Measurements from ENCODE around the gene SWAP70. TPM values are rescaled to one million over a fixed set of nuclear protein-coding genes. Genes with fewer than 3 reads are reported as not detected.
A peak's percentile ranks its signal among the peaks of the same experiment; 100 is the strongest.

SWAP70 gene
- total RNA-seq, 1 experiment from 2014 or later = 8.6 TPM

- Histone ChIP-seq H3K27ac (ENCODE audit: low read length) (no peak overlapping the region), H2AFZ (ENCODE audit: low read length) (no peak overlapping the region), H3K9ac (ENCODE audit: low read length) (no peak overlapping the region), H3K4me3 (ENCODE audit: low read length) (no peak overlapping the region), H3K9me2 (replicated peaks; ENCODE audit: low read length) (no peaks in the 10 kb centered on the region), H3K9me3 (ENCODE audit: low read length) (no peaks in the 10 kb centered on the region), H4K20me1 (ENCODE audit: low read length) (no peaks in the 10 kb centered on the region), H3K36me3 (ENCODE audit: low read depth, low read length) (no peaks in the 10 kb centered on the region), H3K4me1 (ENCODE audit: insufficient read depth, low read length) (peaks cover 42% of the 10 kb centered on the region), H3K27me3 (ENCODE audit: low read length) (no peaks in the 10 kb centered on the region), H3F3A (ENCODE audit: low read length, unreplicated experiment) (no peaks in the 10 kb centered on the region), H3K4me2 (ENCODE audit: low read length) (0 out of 2 replicates have a peak overlapping the region, but pooled peaks have one; percentile 5), H3K79me2 (ENCODE audit: low read length) (no peaks in the 10 kb centered on the region)
- CTCF ChIA-PET = no interaction called here
- no peak for ATAC-seq
- no peak for DNase-seq
- intact Hi-C loops (cut with micrococcal nuclease) = loop anchor here (10.0 kb wide), 1 partner anchor 981 kb away; no protein-coding TSS in a partner anchor
- BruUV-seq (replicated peaks) = no TSS peak
- TF ChIP-seq CTCF (conservative IDR thresholded peaks at IDR 0.05; ENCODE audit: low read depth, low read length) (no peak), EZH2phosphoT487 (IDR thresholded peaks at IDR 0.05; ENCODE audit: borderline replicate concordance, low read length) (no peak), EZH2 (IDR thresholded peaks at IDR 0.05; ENCODE audit: low read length, unreplicated experiment) (no peak)
- POLR2A ChIA-PET (ENCODE audit: unreplicated experiment) = no interaction called here
Observed at GRCh38 chr11:9754010-9754471, 90.2 kb downstream of the SWAP70 start.

GRCh38 chr11:9755561-9756185, 91.8 kb downstream of the SWAP70 start:
- Histone ChIP-seq H3K4me2 (ENCODE audit: low read length) (no peak overlapping the region), H2AFZ (ENCODE audit: low read length) (no peak overlapping the region), H3K79me2 (ENCODE audit: low read length) (no peaks in the 10 kb centered on the region), H3F3A (ENCODE audit: low read length, unreplicated experiment) (no peaks in the 10 kb centered on the region), H3K4me1 (ENCODE audit: insufficient read depth, low read length) (peaks cover 53% of the 10 kb centered on the region), H3K9me2 (replicated peaks; ENCODE audit: low read length) (no peaks in the 10 kb centered on the region), H3K4me3 (ENCODE audit: low read length) (no peak overlapping the region), H3K9ac (ENCODE audit: low read length) (no peak overlapping the region), H3K27me3 (ENCODE audit: low read length) (no peaks in the 10 kb centered on the region), H3K9me3 (ENCODE audit: low read length) (no peaks in the 10 kb centered on the region), H3K27ac (ENCODE audit: low read length) (no peak overlapping the region), H4K20me1 (ENCODE audit: low read length) (no peaks in the 10 kb centered on the region), H3K36me3 (ENCODE audit: low read depth, low read length) (no peaks in the 10 kb centered on the region)
- TF ChIP-seq CTCF (conservative IDR thresholded peaks at IDR 0.05; ENCODE audit: low read depth, low read length) (no peak), EZH2phosphoT487 (IDR thresholded peaks at IDR 0.05; ENCODE audit: borderline replicate concordance, low read length) (no peak)
- DNase-seq (no peak), ATAC-seq (no peak)
- POLR2A ChIA-PET (ENCODE audit: unreplicated experiment) = no interaction called here
- intact Hi-C loops (cut with micrococcal nuclease) = loop anchor here (10.0 kb wide), 1 partner anchor 979 kb away; no protein-coding TSS in a partner anchor
- CTCF ChIA-PET = no interaction called here
- no TSS peak for BruUV-seq (replicated peaks)

- Histone ChIP-seq H3K9ac (ENCODE audit: low read length) (no peak overlapping the region), H4K20me1 (ENCODE audit: low read length) (no peaks in the 10 kb centered on the region), H3K36me3 (ENCODE audit: low read depth, low read length) (no peaks in the 10 kb centered on the region), H3F3A (ENCODE audit: low read length, unreplicated experiment) (no peaks in the 10 kb centered on the region), H3K27me3 (ENCODE audit: low read length) (no peaks in the 10 kb centered on the region), H3K4me2 (ENCODE audit: low read length) (no peak overlapping the region), H2AFZ (ENCODE audit: low read length) (no peak overlapping the region), H3K27ac (ENCODE audit: low read length) (no peak overlapping the region), H3K4me3 (ENCODE audit: low read length) (no peak overlapping the region), H3K9me2 (replicated peaks; ENCODE audit: low read length) (no peaks in the 10 kb centered on the region), H3K4me1 (ENCODE audit: insufficient read depth, low read length) (peaks cover 53% of the 10 kb centered on the region), H3K9me3 (ENCODE audit: low read length) (no peaks in the 10 kb centered on the region), H3K79me2 (ENCODE audit: low read length) (no peaks in the 10 kb centered on the region)
- ATAC-seq (no peak), DNase-seq (peak; percentile 43)
- no peak for TF ChIP-seq CTCF (conservative IDR thresholded peaks at IDR 0.05; ENCODE audit: low read depth, low read length)
- no peak for TF ChIP-seq EZH2 (IDR thresholded peaks at IDR 0.05; ENCODE audit: low read length, unreplicated experiment)
- no peak for TF ChIP-seq EZH2phosphoT487 (IDR thresholded peaks at IDR 0.05; ENCODE audit: borderline replicate concordance, low read length)
- ChIA-PET CTCF (interaction anchor here (0.5 kb wide), 1 partner anchor 92 kb away, joined by 3 read pairs; the partner anchor contains the start of gene SWAP70), POLR2A (ENCODE audit: unreplicated experiment) (interaction anchor here (0.6 kb wide), 1 partner anchor 183 kb away, joined by 6 read pairs; the partner anchor contains the start of gene WEE1)
- intact Hi-C loops (cut with micrococcal nuclease) = loop anchor here (10.0 kb wide), 1 partner anchor 978 kb away; no protein-coding TSS in a partner anchor
- BruUV-seq (replicated peaks) = no TSS peak
Observed at GRCh38 chr11:9756461-9756860, 92.6 kb downstream of the SWAP70 start.

All from PC-3 (cell line).